IMR-90 (cell line): ENCODE data around the gene TMEM163. TPM values are rescaled to one million over a fixed set of nuclear protein-coding genes. Genes with fewer than 3 reads are reported as not detected.

Experiments
- ATAC-seq: fragments of 200-7000 bp; cut with Tn5 transposase; 2 replicates; pipeline ENCODE4 v1.9.1; 2020; ENCODE audit warnings: low read depth, mild to moderate bottlenecking, moderate library complexity
- BruUV-seq: library from RNA; stranded (reverse); fragments of 400-500 nt; replicated peaks from 2 replicates; lab custom pipeline; 2021; lab: Mats Ljungman, UMichigan
- CTCF ChIA-PET: fragments of 300-600 bp; formaldehyde crosslinking; extraction: SDS; loops from one replicate; lab custom pipeline; 2021; ENCODE audit warnings: antibody characterized with exemption; lab: Yijun Ruan, JAX
- POLR2A ChIA-PET: fragments of 300-600 bp; sonication (Branson Sonifier 250); formaldehyde crosslinking; loops from one replicate; lab custom pipeline; 2022; ENCODE audit warnings: antibody characterized with exemption; ENCODE audit not compliant: unreplicated experiment; lab: Charles Lee
- DNase-seq: peaks from one replicate; pipeline ENCODE4 v3.0.0; 2013
- H2AFZ ChIP-seq: replicated peaks from 2 replicates; pipeline ENCODE3; 2013; ENCODE audit warnings: low read length, mild to moderate bottlenecking; ENCODE audit not compliant: poor library complexity
- H2AK5ac ChIP-seq: 2 replicates; pipeline ENCODE4 v1.6.1; 2013; ENCODE audit warnings: low read depth, low read length, inconsistent platforms
- H2AK9ac ChIP-seq: replicated peaks from 2 replicates; pipeline ENCODE3; 2013; ENCODE audit warnings: mild to moderate bottlenecking, low read depth, low read length, moderate library complexity; ENCODE audit not compliant: poor library complexity
- H2BK120ac ChIP-seq: 2 replicates; pipeline ENCODE4 v1.6.1; 2013; ENCODE audit warnings: low read depth, low read length, inconsistent platforms
- H2BK15ac ChIP-seq: 3 replicates; pipeline ENCODE4 v1.6.1; 2013; ENCODE audit warnings: low read depth, low read length, inconsistent platforms
- H2BK20ac ChIP-seq: 2 replicates; pipeline ENCODE4 v1.6.1; 2013; ENCODE audit warnings: low read depth, mild to moderate bottlenecking, inconsistent platforms, low read length, moderate library complexity
- H2BK5ac ChIP-seq: 2 replicates; pipeline ENCODE4 v1.6.1; 2013; ENCODE audit warnings: mild to moderate bottlenecking, low read depth, low read length, inconsistent platforms; ENCODE audit not compliant: poor library complexity, severe bottlenecking
- H3K14ac ChIP-seq: replicated peaks from 2 replicates; pipeline ENCODE4 v1.6.1; 2013; ENCODE audit warnings: low read depth, low read length, inconsistent platforms
- H3K18ac ChIP-seq: 2 replicates; pipeline ENCODE4 v1.6.1; 2013; ENCODE audit warnings: low read depth, low read length, control low read depth
- H3K23ac ChIP-seq: 2 replicates; pipeline ENCODE4 v1.6.1; 2013; ENCODE audit warnings: low read depth, low read length, inconsistent platforms
- H3K27ac ChIP-seq: 2 replicates; pipeline ENCODE4 v1.5.1; 2013; ENCODE audit warnings: mild to moderate bottlenecking, control low read depth, low read length; ENCODE audit not compliant: insufficient read depth
- H3K27me3 ChIP-seq: 2 replicates; pipeline ENCODE4 v1.6.1; 2013; ENCODE audit warnings: low read length; ENCODE audit not compliant: control insufficient read depth, insufficient read depth
- H3K36me3 ChIP-seq: 2 replicates; pipeline ENCODE4 v1.6.1; 2013; ENCODE audit warnings: low read length, mixed read lengths; ENCODE audit not compliant: control insufficient read depth, insufficient read depth
- H3K4ac ChIP-seq: 2 replicates; pipeline ENCODE4 v1.6.1; 2013; ENCODE audit warnings: low read depth, low read length, inconsistent platforms
- H3K4me1 ChIP-seq: 2 replicates; pipeline ENCODE4 v1.6.1; 2013; ENCODE audit warnings: low read length, mixed read lengths; ENCODE audit not compliant: control insufficient read depth, insufficient read depth
- H3K4me2 ChIP-seq: 2 replicates; pipeline ENCODE4 v1.6.1; 2013; ENCODE audit warnings: low read depth, mild to moderate bottlenecking, control low read depth, low read length, moderate library complexity
- H3K4me3 ChIP-seq: 2 replicates; pipeline ENCODE4 v1.5.1; 2013; ENCODE audit warnings: low read depth, mild to moderate bottlenecking, control low read depth, low read length, moderate library complexity; ENCODE audit not compliant: insufficient read depth
- H3K56ac ChIP-seq: 2 replicates; pipeline ENCODE4 v1.6.1; 2013; ENCODE audit warnings: low read length, inconsistent platforms; ENCODE audit not compliant: insufficient read depth; ENCODE audit errors: extremely low read depth
- H3K79me1 ChIP-seq, 2 experiments: 2 replicates each; pipeline ENCODE4 v1.6.1; 2013; ENCODE audit warnings: low read length in 2 of 2, inconsistent platforms in 1 of 2, low read depth in 1 of 2
- H3K9ac ChIP-seq: 2 replicates; pipeline ENCODE4 v1.6.1; 2013; ENCODE audit warnings: low read depth, low read length, control low read depth
- H3K9me1 ChIP-seq: 2 replicates; pipeline ENCODE4 v1.6.1; 2013; ENCODE audit warnings: low read length, inconsistent platforms; ENCODE audit not compliant: insufficient read depth
- H3K9me3 ChIP-seq: 2 replicates; pipeline ENCODE4 v1.6.1; 2013; ENCODE audit warnings: low read length; ENCODE audit not compliant: control insufficient read depth, insufficient read depth
- H4K20me1 ChIP-seq: 2 replicates; pipeline ENCODE4 v1.6.1; 2013; ENCODE audit warnings: low read length, inconsistent platforms; ENCODE audit not compliant: insufficient read depth
- H4K5ac ChIP-seq: 2 replicates; pipeline ENCODE4 v1.6.1; 2013; ENCODE audit warnings: mild to moderate bottlenecking, low read depth, low read length, control low read depth
- H4K8ac ChIP-seq, 2 experiments: 2 replicates each; pipeline ENCODE4 v1.6.1; 2013; ENCODE audit warnings: low read depth in 2 of 2, low read length in 2 of 2, control low read depth in 1 of 2, inconsistent platforms in 1 of 2
- H4K91ac ChIP-seq: 2 replicates; pipeline ENCODE4 v1.6.1; 2013; ENCODE audit warnings: low read depth, low read length, inconsistent platforms; ENCODE audit not compliant: insufficient read depth
- BHLHE40 ChIP-seq: fragments of 150-350 bp; IDR thresholded peaks from 2 replicates; pipeline ENCODE4 v1.6.1; 2016; ENCODE audit warnings: mild to moderate bottlenecking, low read depth, low read length
- CEBPB ChIP-seq: IDR thresholded peaks from 2 replicates; pipeline ENCODE4 v1.6.1; 2012; ENCODE audit warnings: low read depth, low read length, improper control_type of control experiment
- CHD1 ChIP-seq: IDR thresholded peaks from 2 replicates; pipeline ENCODE4 v1.6.1; 2012; ENCODE audit warnings: low read depth, low read length, improper control_type of control experiment
- CTCF ChIP-seq: conservative IDR thresholded peaks from 2 replicates; pipeline ENCODE4 v1.5.1; 2012; ENCODE audit warnings: mild to moderate bottlenecking, low read depth, low read length, improper control_type of control experiment
- ELK1 ChIP-seq: fragments of 150-350 bp; IDR thresholded peaks from 2 replicates; pipeline ENCODE4 v1.6.1; 2016; ENCODE audit warnings: low read depth, mild to moderate bottlenecking, low read length, moderate library complexity, borderline replicate concordance
- FOS ChIP-seq: fragments of 150-350 bp; IDR thresholded peaks from 2 replicates; pipeline ENCODE4 v1.6.1; 2016; ENCODE audit warnings: low read depth, low read length
- MAFK ChIP-seq: IDR thresholded peaks from 2 replicates; pipeline ENCODE4 v1.6.1; 2012; ENCODE audit warnings: low read depth, low read length, improper control_type of control experiment
- MAZ ChIP-seq: IDR thresholded peaks from 2 replicates; pipeline ENCODE4 v1.6.1; 2012; ENCODE audit warnings: low read depth, mild to moderate bottlenecking, low read length, improper control_type of control experiment, moderate library complexity, borderline replicate concordance
- MXI1 ChIP-seq: IDR thresholded peaks from 2 replicates; pipeline ENCODE4 v1.6.1; 2012; ENCODE audit warnings: low read depth, mild to moderate bottlenecking, low read length, moderate library complexity, borderline replicate concordance
- NFE2L2 ChIP-seq: fragments of 150-350 bp; IDR thresholded peaks from 2 replicates; pipeline ENCODE4 v1.6.1; 2016; ENCODE audit warnings: low read depth, mild to moderate bottlenecking, low read length
- POLR2A ChIP-seq: IDR thresholded peaks from 2 replicates; pipeline ENCODE4 v1.6.1; 2012; ENCODE audit warnings: mild to moderate bottlenecking, low read depth, low read length
- RAD21 ChIP-seq: IDR thresholded peaks from 2 replicates; pipeline ENCODE4 v1.6.1; 2012; ENCODE audit warnings: low read length, improper control_type of control experiment
- RCOR1 ChIP-seq: IDR thresholded peaks from 2 replicates; pipeline ENCODE4 v1.6.1; 2012; ENCODE audit warnings: mild to moderate bottlenecking, low read length, improper control_type of control experiment; ENCODE audit not compliant: insufficient replicate concordance
- RFX5 ChIP-seq: IDR thresholded peaks from 2 replicates; pipeline ENCODE4 v1.8.0; 2012; ENCODE audit warnings: low read depth, mild to moderate bottlenecking, low read length, moderate library complexity
- SMC3 ChIP-seq: fragments of 150-350 bp; IDR thresholded peaks from 2 replicates; pipeline ENCODE4 v1.6.1; 2016; ENCODE audit warnings: low read depth, mild to moderate bottlenecking, antibody characterized with exemption, low read length, moderate library complexity
- USF2 ChIP-seq: fragments of 150-350 bp; IDR thresholded peaks from 2 replicates; pipeline ENCODE4 v1.6.1; 2017; ENCODE audit warnings: mild to moderate bottlenecking, antibody characterized with exemption, low read length, low read depth
- WGBS, 2 experiments: methylation state at CpG; one replicate each; pipeline versions ENCODE4 v1.1.5 to v1.1.7; 2013; ENCODE audit warnings: missing lambda C conversion rate in 2 of 2; ENCODE audit not compliant: insufficient read length in 1 of 2; ENCODE audit errors: extremely low coverage in 2 of 2; 5-methylcytosine and 5-hydroxymethylcytosine counted together
- dilution Hi-C: fragments of 300-500 bp; cut with HindIII; formaldehyde crosslinking; loops from one replicate; pipeline ENCODE4 v1.14.3; 2018; ENCODE audit warnings: low sequenced_read_pairs; ENCODE audit not compliant: unreplicated experiment
- in situ Hi-C: fragments of 300-500 bp; cut with MboI; formaldehyde crosslinking; loops from 3 replicates; pipeline ENCODE4 v1.14.3; 2019; ENCODE audit warnings: low sequenced_read_pairs, inconsistent platforms, mixed read lengths
- intact Hi-C: fragments of 100-400 bp; cut with micrococcal nuclease; formaldehyde crosslinking; loops from 2 replicates; pipeline ENCODE4 v1.10.0; 2022
- polyA plus RNA-seq, 3 experiments: library from polyadenylated mRNA; depleted of rRNA; stranded (reverse); fragments of >200 nt; gene quantifications; 2 replicates each; pipeline ENCODE4 v1.2.3, GENCODE V29; 2012; ENCODE audit warnings: low replicate concordance in 1 of 3
- total RNA-seq: library from RNA; depleted of rRNA; stranded (reverse); fragments of >200 nt; gene quantifications from 2 replicates; pipeline ENCODE4 v1.2.3, GENCODE V29; 2012

Gene TMEM163
- total and polyA plus RNA-seq, 2 of the 4 experiments (the other 2 are of a cell fraction), result not detected

- H3K9ac ChIP-seq, result no peak overlapping the region
- no peak overlapping the region for H2AK5ac ChIP-seq
- TF ChIP-seq MAZ, result no peak
- no peak for TF ChIP-seq NFE2L2
- TF ChIP-seq CEBPB, result no peak
- no peak for TF ChIP-seq RAD21
- no peak for TF ChIP-seq FOS
- no peak for TF ChIP-seq RCOR1
- no peak for TF ChIP-seq USF2
- no peak for TF ChIP-seq ELK1
- no peak for TF ChIP-seq BHLHE40
- no peak for TF ChIP-seq CTCF
- no peak for TF ChIP-seq SMC3
- no peak for TF ChIP-seq RFX5
- TF ChIP-seq MAFK, result no peak
- TF ChIP-seq CHD1, result no peak
- no peak for TF ChIP-seq MXI1
- TF ChIP-seq POLR2A, result no peak
- no peak overlapping the region for H3K27ac ChIP-seq
- no peak overlapping the region for H2BK15ac ChIP-seq
- H3K79me1 ChIP-seq, result no peaks in the 10 kb centered on the region
- in situ Hi-C loops (no loop called here), dilution Hi-C loops (no loop called here), intact Hi-C loops (no loop called here)
- H2BK5ac ChIP-seq, result no peak overlapping the region
- no peaks in the 10 kb centered on the region for H3K9me3 ChIP-seq
- H3K9me1 ChIP-seq, result no peaks in the 10 kb centered on the region
- H4K5ac ChIP-seq, result no peak overlapping the region
- no peak overlapping the region for H3K18ac ChIP-seq
- no peaks in the 10 kb centered on the region for H3K36me3 ChIP-seq
- CTCF ChIA-PET, result no interaction called here
- POLR2A ChIA-PET, result no interaction called here
- BruUV-seq, result no TSS peak
- no peak overlapping the region for H3K14ac ChIP-seq
- no peak overlapping the region for H2AFZ ChIP-seq
- H3K4me1 ChIP-seq, result no peaks in the 10 kb centered on the region
- no peak overlapping the region for H2BK20ac ChIP-seq
- no peak overlapping the region for H4K8ac ChIP-seq
- ATAC-seq (no peak), DNase-seq (no peak)
- no peak overlapping the region for H3K4me2 ChIP-seq
- H3K4ac ChIP-seq, result no peak overlapping the region
- H2AK9ac ChIP-seq, result no peak overlapping the region
- no peaks in the 10 kb centered on the region for H4K20me1 ChIP-seq
- no peak overlapping the region for H3K56ac ChIP-seq
- H3K4me3 ChIP-seq, result no peak overlapping the region
- peaks cover 10% of the 10 kb centered on the region; the same call in 1 of the 2 replicates for H3K27me3 ChIP-seq
- WGBS, 2 experiments, result 70% methylated on average over 2 of the region's 4 CpGs; no CpG with 5 or more reads in 1 of the 2 experiments
- H4K91ac ChIP-seq, result no peak overlapping the region
- H3K23ac ChIP-seq, result no peak overlapping the region
- H2BK120ac ChIP-seq, result no peak overlapping the region
Observed at GRCh38 chr2:134674687-134675086, 44.1 kb downstream of the TMEM163 start.
